Embryonic facial prominence (tissue), 1 donor: ENCODE measurements around the gene GREB1L.

ENCODE experiments used
- DNase-seq: peaks from one replicate; pipeline ENCODE4 v3.0.0-alpha.2; 2016; ENCODE audit errors: extremely low spot score

Gene GREB1L

GRCh38 chr18:21449367-21450290 lies 207.6 kb downstream of the GREB1L start:
- no peak for DNase-seq

- no peak for DNase-seq
These were observed 208.5 kb downstream of the GREB1L start for GRCh38 chr18:21450503-21450902.

GRCh38 chr18:21450913-21451312 lies 208.9 kb downstream of the GREB1L start:
- no peak for DNase-seq

- no peak for DNase-seq
These were observed 209.8 kb downstream of the GREB1L start for GRCh38 chr18:21451851-21452250.

DNA sequence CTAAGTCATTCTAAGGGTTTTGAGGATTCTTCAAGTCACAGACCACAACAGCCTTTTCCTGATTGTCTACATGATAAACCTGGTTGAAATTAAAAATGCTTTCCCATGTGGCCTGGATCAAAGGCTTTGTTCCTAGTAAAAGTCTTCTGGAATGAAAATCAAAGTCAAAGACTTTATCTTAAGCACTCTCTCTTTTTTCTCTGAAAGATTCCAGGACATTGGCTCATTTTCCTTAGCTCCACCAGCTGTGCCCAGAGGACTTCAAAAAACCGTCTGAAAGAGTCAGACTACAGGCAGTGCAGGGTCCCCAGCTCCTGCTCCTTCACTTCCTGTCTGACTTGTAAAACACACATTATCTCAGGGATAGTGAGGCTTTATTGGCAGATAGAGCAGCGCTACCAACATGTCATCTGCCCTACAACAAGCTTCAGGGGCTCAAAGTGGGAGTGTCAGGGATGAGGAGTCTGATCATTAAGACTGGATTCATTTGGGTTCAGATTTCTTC lies 210.3 kb downstream of the GREB1L start:
- DNase-seq, result no peak

DNA sequence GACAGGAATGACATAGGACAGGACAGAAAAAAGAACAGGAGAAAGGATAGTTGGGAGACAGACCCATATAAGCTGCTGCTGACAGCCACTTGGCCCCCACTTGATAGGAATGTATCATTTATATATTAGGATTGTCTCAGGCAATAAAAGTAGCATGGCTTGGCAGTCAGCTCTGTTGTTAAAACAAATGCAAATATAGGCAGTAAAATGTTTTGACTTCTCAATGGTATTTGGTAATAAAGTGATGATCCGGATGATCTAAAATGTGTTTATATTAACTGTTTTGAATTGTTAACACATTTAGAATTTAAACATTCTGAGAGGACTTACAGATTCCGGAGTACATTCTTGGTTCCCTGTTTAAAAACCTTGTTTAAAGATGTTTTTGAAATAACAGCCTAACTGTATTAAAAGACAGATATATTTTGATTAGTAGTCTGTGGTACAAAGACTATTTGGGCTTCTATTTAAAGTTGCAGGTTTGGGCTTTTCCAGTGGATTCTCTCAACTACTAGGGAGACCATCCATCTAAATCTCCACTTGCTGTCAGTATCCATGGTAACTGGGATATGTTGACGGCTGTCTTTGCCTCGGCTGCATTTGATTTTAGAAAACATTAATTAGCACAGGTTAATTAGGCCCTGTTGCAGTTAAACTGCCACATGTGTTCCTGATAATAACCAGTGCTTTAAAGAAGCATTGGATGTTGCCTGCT lies 210.9 kb downstream of the GREB1L start:
- no peak for DNase-seq

GRCh38 chr18:21453511-21453901 lies 211.5 kb downstream of the GREB1L start:
- no peak for DNase-seq

DNA sequence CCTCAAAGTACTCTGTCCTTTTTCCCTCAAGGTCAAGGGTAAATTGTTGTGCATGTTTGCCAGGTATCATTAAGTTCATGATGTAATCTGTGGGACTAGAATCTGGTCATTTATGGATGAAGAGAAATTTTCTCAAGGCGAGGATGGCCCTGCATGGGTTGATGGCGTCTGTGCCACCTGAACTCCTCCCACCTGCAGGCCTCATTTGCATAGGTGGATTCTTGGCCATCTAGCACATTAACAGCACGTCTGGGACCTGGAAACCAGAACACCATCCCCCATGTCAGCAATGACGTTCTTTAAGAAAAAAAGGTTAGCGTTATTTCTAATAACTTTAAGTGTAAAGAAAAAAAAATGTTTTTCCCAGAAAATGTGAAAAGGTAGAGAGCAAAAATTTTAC lies 212.7 kb downstream of the GREB1L start:
- DNase-seq, result no peak

GRCh38 chr18:21456428-21457178 lies 214.6 kb downstream of the GREB1L start:
- DNase-seq, result no peak

DNA sequence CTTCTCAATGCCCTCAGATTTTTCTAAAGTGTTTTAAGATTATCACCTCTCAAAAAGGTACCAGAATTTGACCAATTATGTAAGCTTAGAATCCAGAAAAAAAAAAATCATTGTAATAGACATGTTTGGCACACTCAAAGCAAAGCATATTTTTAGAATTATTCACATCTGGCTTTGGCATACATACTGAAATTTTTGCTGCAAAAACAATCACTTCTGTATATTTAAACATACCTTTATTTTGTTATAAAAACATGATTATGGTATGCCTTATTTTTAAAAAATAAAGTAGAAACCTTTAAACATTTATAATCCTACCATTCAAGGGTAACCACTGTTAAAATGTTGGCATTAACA lies 215.1 kb downstream of the GREB1L start:
- no peak for DNase-seq

GRCh38 chr18:21458310-21458709 lies 216.3 kb downstream of the GREB1L start:
- no peak for DNase-seq

DNA sequence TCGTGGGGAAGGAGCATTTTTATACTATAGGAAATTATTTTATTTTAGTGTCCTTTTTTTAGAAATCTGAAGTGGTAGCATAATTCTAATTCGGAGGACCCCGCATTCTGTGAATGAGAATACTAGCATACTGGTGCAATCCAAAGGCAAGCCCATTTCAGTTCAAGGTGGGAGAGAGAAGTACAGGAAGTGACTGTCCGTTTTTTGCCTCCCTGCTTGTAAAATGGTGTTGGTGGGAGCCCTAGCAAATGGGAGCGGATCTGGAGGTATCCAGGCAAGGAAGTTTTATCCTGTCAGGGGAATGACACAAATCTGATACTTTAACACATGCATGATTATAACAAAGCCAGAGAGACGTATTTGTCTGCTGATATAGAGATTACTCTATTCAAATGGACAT lies 216.8 kb downstream of the GREB1L start:
- no peak for DNase-seq

- no peak for DNase-seq
These were observed 217.8 kb downstream of the GREB1L start for GRCh38 chr18:21459706-21460286.

- no peak for DNase-seq
These were observed 219.4 kb downstream of the GREB1L start for GRCh38 chr18:21461460-21461859.

GRCh38 chr18:21463718-21464117 lies 221.7 kb downstream of the GREB1L start:
- no peak for DNase-seq

DNA sequence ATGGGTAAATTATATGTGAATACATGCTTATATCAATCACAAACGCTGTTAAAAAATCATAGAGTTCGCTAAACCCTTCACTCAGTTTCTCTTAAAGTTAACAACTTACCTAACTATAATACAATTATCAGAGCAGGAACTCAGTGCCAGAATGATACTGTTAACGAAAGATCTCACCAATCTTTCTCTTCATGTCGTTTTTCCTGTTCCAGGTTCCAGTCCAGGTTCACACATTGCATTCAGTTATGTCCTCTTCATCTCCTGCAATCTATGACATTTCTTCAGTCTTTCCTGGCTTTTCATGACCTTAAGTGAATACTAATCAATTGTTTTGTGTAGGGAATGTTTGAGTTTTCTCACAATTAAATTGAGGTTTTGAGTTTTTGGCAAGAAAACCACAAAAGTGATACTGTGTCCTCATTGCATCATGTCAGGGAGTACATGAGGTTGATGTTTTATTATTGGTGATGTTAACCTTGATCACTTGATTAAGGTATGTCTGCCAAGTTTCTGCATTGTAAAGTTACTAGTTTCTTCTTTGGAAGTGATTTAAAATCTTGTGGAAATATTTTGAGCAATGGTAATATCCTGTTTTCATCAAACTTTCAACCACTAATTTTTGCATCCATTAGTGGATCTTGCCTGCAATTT lies 226.6 kb downstream of the GREB1L start:
- no peak for DNase-seq

- no peak for DNase-seq
These were observed 230.7 kb downstream of the GREB1L start for GRCh38 chr18:21472741-21473140.

GRCh38 chr18:21474621-21475020 lies 232.6 kb downstream of the GREB1L start:
- no peak for DNase-seq

GRCh38 chr18:21479721-21480120 lies 237.7 kb downstream of the GREB1L start:
- no peak for DNase-seq

GRCh38 chr18:21481739-21482138 lies 239.7 kb downstream of the GREB1L start:
- DNase-seq, result no peak

DNA sequence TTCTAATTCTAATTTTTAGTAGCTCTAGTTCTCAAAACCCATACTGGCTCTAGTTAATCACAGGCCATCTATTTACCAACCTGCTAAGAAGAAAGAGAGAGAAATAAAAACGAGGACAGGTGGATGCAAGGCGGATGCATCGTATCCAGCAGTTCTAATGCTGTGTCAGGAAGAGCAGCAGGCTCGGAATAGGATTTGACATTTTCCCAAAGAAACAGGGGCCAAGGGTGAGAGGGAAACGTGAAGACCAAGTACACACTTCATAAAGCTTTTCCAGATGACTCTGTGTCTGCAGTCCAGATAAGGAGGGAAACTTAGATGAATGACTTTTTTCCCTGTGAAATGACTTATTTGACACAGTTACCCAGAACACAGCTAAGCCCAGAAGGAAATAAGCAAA lies 241.0 kb downstream of the GREB1L start:
- no peak for DNase-seq
